ENCODE results near the gene CHST11. TPM values are rescaled to one million over a fixed set of nuclear protein-coding genes. Genes with fewer than 3 reads are reported as not detected.

The CHST11 gene
- total RNA-seq, 5 donors from 2014 or later (not counting 1 experiment from before 2014, with no cell fraction given), result 49.8 to 78.3 (median 63.7) TPM

DNA sequence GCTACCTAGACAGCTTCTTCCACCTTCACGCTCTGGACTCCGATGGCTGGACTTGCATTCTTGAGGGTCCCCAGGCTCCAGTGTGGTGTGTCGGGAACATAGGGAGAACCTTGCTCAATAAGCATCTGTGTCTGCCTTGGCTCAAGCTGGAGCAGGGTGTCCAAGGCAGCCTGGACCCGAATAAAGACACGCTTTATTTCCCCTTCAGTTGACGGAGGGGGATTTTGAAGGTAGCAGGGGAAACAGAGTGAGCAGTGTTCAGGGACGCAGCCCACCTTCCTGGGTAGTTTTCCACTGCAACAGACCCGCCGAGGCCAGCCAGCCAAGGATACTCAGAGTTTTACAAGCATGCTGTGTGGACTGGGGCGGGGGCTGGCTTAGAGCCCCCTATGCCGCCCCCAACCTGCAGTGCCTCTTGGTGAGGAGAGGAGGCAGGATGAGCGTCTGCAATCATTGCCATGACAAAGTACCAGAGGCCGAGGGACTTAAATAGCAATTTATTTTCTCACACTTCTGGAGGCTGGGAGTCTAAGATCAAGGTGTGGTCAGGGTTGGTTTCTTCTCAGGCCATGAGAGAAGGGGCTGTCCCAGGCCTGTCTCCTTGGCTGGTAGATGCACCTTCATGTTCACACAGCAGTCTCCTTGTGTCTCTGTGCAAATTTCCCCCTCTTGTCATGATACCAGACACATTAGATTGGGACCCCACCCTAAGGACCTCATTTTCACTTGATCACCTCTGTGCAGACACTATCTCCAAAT is 201.2 kb downstream of the CHST11 start:
- Mint-ChIP-seq H3K27me3 (no peaks in the 10 kb centered on the region), H3K4me1 (peaks cover 21 to 57% (median 46%) of the 10 kb centered on the region in 3 donors), H3K9me3 (no peaks in the 10 kb centered on the region), H3K4me3 (no peak overlapping the region), H3K27ac (no peak overlapping the region), H3K36me3 (peaks cover 12% of the 10 kb centered on the region)
- Histone ChIP-seq H3K27me3 (replicated peaks in 1 of 2; ENCODE audit: control insufficient read depth in 2 of 2, extremely low read depth in 1 of 2, insufficient read depth in 2 of 2, low read length in 1 of 2) (no peaks in the 10 kb centered on the region), H3K9me3 (no peaks in the 10 kb centered on the region), H3K36me3 (ENCODE audit: control insufficient read depth in 2 of 2, extremely low read depth in 1 of 2, insufficient read depth in 1 of 2, low read length in 1 of 2) (no peaks in the 10 kb centered on the region), H3K4me1 (ENCODE audit: control insufficient read depth in 1 of 2, extremely low read depth in 1 of 2, insufficient read depth in 2 of 2, low read length in 2 of 2) (peaks cover 0 to 7% of the 10 kb centered on the region in 2 experiments), H3K4me3 (ENCODE audit: control insufficient read depth in 1 of 2, extremely low read depth in 1 of 2, low read length in 1 of 2) (no peak overlapping the region), H3K27ac (ENCODE audit: low read length) (no peak overlapping the region)
- 96% methylated on average over 7 of the region's 13 CpGs for WGBS (ENCODE audit: insufficient coverage)
- POLR2A ChIA-PET, result interaction anchor here in 1 of 2 donors (0.6 kb wide), 1 partner anchor 26 kb away, joined by 5 read pairs; no protein-coding TSS in a partner anchor
- CTCF ChIA-PET, result no interaction called here
- DNase-seq (no peak), ATAC-seq (replicated peaks in 1 of 4) (no peak)

DNA sequence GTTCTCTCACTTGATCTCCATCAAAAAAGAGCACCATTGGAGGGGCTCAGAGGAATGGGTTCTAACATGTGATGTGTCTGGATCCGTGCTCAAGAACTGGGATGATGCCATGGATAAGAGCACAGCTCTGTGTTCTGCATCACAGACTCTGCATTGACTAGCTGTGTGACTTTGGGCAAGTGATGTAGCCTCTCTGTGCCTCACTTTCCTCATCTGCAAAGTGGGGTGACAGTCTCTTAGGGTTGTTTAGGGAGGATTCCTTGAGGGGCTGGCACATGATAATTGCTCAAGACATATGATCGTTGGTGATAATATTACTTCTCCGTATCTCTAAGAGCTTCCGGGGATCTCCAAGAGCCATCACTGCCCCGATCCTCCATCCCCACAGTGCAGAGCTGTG is 202.3 kb downstream of the CHST11 start:
- Mint-ChIP-seq H3K4me1 (peaks cover 9 to 51% (median 40%) of the 10 kb centered on the region in 3 donors), H3K27me3 (no peaks in the 10 kb centered on the region), H3K27ac (no peak overlapping the region), H3K9me3 (no peaks in the 10 kb centered on the region), H3K36me3 (peaks cover 12% of the 10 kb centered on the region), H3K4me3 (no peak overlapping the region)
- no peaks in the 10 kb centered on the region for H3K36me3 ChIP-seq (ENCODE audit: control insufficient read depth in 2 of 2, extremely low read depth in 1 of 2, insufficient read depth in 1 of 2, low read length in 1 of 2)
- no peak overlapping the region for H3K27ac ChIP-seq (ENCODE audit: low read length)
- peaks cover 0 to under 1% of the 10 kb centered on the region in 2 experiments for H3K4me1 ChIP-seq (ENCODE audit: control insufficient read depth in 1 of 2, extremely low read depth in 1 of 2, insufficient read depth in 2 of 2, low read length in 2 of 2)
- CTCF ChIA-PET, result no interaction called here
- ATAC-seq (replicated peaks in 1 of 4), result no peak
- no peaks in the 10 kb centered on the region for H3K27me3 ChIP-seq (replicated peaks in 1 of 2; ENCODE audit: control insufficient read depth in 2 of 2, extremely low read depth in 1 of 2, insufficient read depth in 2 of 2, low read length in 1 of 2)
- no peaks in the 10 kb centered on the region for H3K9me3 ChIP-seq
- H3K4me3 ChIP-seq (ENCODE audit: control insufficient read depth in 1 of 2, extremely low read depth in 1 of 2, low read length in 1 of 2), result no peak overlapping the region
- 80% methylated on average over 1 of the region's 5 CpGs for WGBS (ENCODE audit: insufficient coverage)
- POLR2A ChIA-PET, result no interaction called here
- DNase-seq, result no peak

- Mint-ChIP-seq H3K4me3 (no peak overlapping the region), H3K4me1 (peaks cover 7 to 45% (median 33%) of the 10 kb centered on the region in 3 donors), H3K27me3 (no peaks in the 10 kb centered on the region), H3K27ac (no peak overlapping the region), H3K9me3 (no peaks in the 10 kb centered on the region), H3K36me3 (peaks cover 10% of the 10 kb centered on the region)
- ChIA-PET POLR2A (interaction anchor here (0.7 to 1.0 kb wide), 2 partner anchors 26 to 620 kb away, joined by 3 read pairs; no protein-coding TSS in a partner anchor), CTCF (no interaction called here)
- WGBS (ENCODE audit: insufficient coverage), result no CpG with 5 or more reads among the region's 6 CpGs
- H3K4me1 ChIP-seq (ENCODE audit: control insufficient read depth in 1 of 2, extremely low read depth in 1 of 2, insufficient read depth in 2 of 2, low read length in 2 of 2), result no peaks in the 10 kb centered on the region
- ATAC-seq (replicated peaks in 1 of 4) (no peak), DNase-seq (no peak)
- H3K36me3 ChIP-seq (ENCODE audit: control insufficient read depth in 2 of 2, extremely low read depth in 1 of 2, insufficient read depth in 1 of 2, low read length in 1 of 2), result peaks cover 0 to 3% of the 10 kb centered on the region in 2 donors
- H3K9me3 ChIP-seq, result no peaks in the 10 kb centered on the region
- H3K27ac ChIP-seq (ENCODE audit: low read length), result no peak overlapping the region
- H3K27me3 ChIP-seq (replicated peaks in 1 of 2; ENCODE audit: control insufficient read depth in 2 of 2, extremely low read depth in 1 of 2, insufficient read depth in 2 of 2, low read length in 1 of 2), result no peaks in the 10 kb centered on the region
- H3K4me3 ChIP-seq (ENCODE audit: control insufficient read depth in 1 of 2, extremely low read depth in 1 of 2, low read length in 1 of 2), result no peak overlapping the region
Measured at GRCh38 chr12:104662203-104662602, 205.5 kb downstream of the CHST11 start.

- POLR2A ChIA-PET, result interaction anchor here (0.7 to 1.0 kb wide), 2 partner anchors 26 to 620 kb away, joined by 3 read pairs; no protein-coding TSS in a partner anchor
- Mint-ChIP-seq H3K27me3 (no peaks in the 10 kb centered on the region), H3K4me1 (peaks cover 7 to 46% (median 33%) of the 10 kb centered on the region in 3 donors), H3K4me3 (no peak overlapping the region), H3K27ac (no peak overlapping the region), H3K36me3 (peaks cover 8% of the 10 kb centered on the region), H3K9me3 (no peaks in the 10 kb centered on the region)
- no peaks in the 10 kb centered on the region for H3K27me3 ChIP-seq (replicated peaks in 1 of 2; ENCODE audit: control insufficient read depth in 2 of 2, extremely low read depth in 1 of 2, insufficient read depth in 2 of 2, low read length in 1 of 2)
- H3K27ac ChIP-seq (ENCODE audit: low read length), result no peak overlapping the region
- H3K9me3 ChIP-seq, result no peaks in the 10 kb centered on the region
- no peak overlapping the region for H3K4me3 ChIP-seq (ENCODE audit: control insufficient read depth in 1 of 2, extremely low read depth in 1 of 2, low read length in 1 of 2)
- DNase-seq (no peak), ATAC-seq (replicated peaks in 1 of 4) (no peak)
- peaks cover 0 to 2% of the 10 kb centered on the region in 2 experiments for H3K4me1 ChIP-seq (ENCODE audit: control insufficient read depth in 1 of 2, extremely low read depth in 1 of 2, insufficient read depth in 2 of 2, low read length in 2 of 2)
- WGBS (ENCODE audit: insufficient coverage), result 100% methylated on average over 1 of the region's 9 CpGs
- H3K36me3 ChIP-seq (ENCODE audit: control insufficient read depth in 2 of 2, extremely low read depth in 1 of 2, insufficient read depth in 1 of 2, low read length in 1 of 2), result peaks cover 0 to 6% of the 10 kb centered on the region in 2 donors
- CTCF ChIA-PET, result no interaction called here
Measured at GRCh38 chr12:104662908-104663307, 206.2 kb downstream of the CHST11 start.

- H3K36me3 Mint-ChIP-seq, result peaks cover 8% of the 10 kb centered on the region
- Histone ChIP-seq H3K27ac (ENCODE audit: low read length) (no peak overlapping the region), H3K27me3 (replicated peaks in 1 of 2; ENCODE audit: control insufficient read depth in 2 of 2, extremely low read depth in 1 of 2, insufficient read depth in 2 of 2, low read length in 1 of 2) (no peaks in the 10 kb centered on the region), H3K4me3 (ENCODE audit: control insufficient read depth in 1 of 2, extremely low read depth in 1 of 2, low read length in 1 of 2) (no peak overlapping the region), H3K36me3 (ENCODE audit: control insufficient read depth in 2 of 2, extremely low read depth in 1 of 2, insufficient read depth in 1 of 2, low read length in 1 of 2) (peaks cover 0 to 9% of the 10 kb centered on the region in 2 donors), H3K4me1 (ENCODE audit: control insufficient read depth in 1 of 2, extremely low read depth in 1 of 2, insufficient read depth in 2 of 2, low read length in 2 of 2) (peaks cover 0 to 17% of the 10 kb centered on the region in 2 experiments), H3K9me3 (no peaks in the 10 kb centered on the region)
- H3K4me3 Mint-ChIP-seq, result no peak overlapping the region
- no CpG with 5 or more reads among the region's 3 CpGs for WGBS (ENCODE audit: insufficient coverage)
- no peak overlapping the region for H3K27ac Mint-ChIP-seq
- ATAC-seq (replicated peaks in 1 of 4) (no peak), DNase-seq (no peak)
- POLR2A ChIA-PET, result interaction anchor here in 1 of 2 donors (0.5 kb wide), 1 partner anchor 99 kb away, joined by 15 read pairs; no protein-coding TSS in a partner anchor
- H3K27me3 Mint-ChIP-seq, result no peaks in the 10 kb centered on the region
- H3K9me3 Mint-ChIP-seq, result no peaks in the 10 kb centered on the region
- CTCF ChIA-PET, result no interaction called here
- H3K4me1 Mint-ChIP-seq, result peaks cover 11 to 51% (median 43%) of the 10 kb centered on the region in 3 donors
Measured at GRCh38 chr12:104664351-104664750, 207.6 kb downstream of the CHST11 start.

DNA sequence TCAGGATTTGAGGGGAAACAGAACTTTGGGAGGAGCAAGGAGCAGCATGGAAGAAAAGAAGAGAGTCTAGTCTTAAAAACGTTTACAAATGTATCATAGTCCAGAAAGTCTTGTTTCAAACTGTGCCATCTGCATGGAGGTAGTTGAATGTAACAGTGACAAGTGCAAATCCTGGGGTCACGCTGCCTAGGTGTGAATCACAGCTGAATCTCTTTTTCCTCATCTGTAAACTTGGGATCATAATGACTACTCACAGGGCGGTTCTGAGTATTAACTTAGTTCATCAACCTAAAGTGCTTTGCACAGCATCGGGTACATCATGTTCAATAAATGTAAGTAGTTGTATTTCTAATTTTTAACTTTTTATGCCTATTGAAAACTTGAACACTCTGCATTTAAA is 208.5 kb downstream of the CHST11 start:
- POLR2A ChIA-PET, result interaction anchor here in 1 of 2 donors (0.6 kb wide), 1 partner anchor 258 kb away, joined by 3 read pairs; no protein-coding TSS in a partner anchor

More for the DNA sequence above, 208.5 kb downstream of the CHST11 start:
- WGBS (ENCODE audit: insufficient coverage), result no CpG with 5 or more reads among the region's 4 CpGs
- DNase-seq, result no peak
- CTCF ChIA-PET, result no interaction called here
- H3K9me3 ChIP-seq, result no peaks in the 10 kb centered on the region
- H3K36me3 ChIP-seq (ENCODE audit: control insufficient read depth in 2 of 2, extremely low read depth in 1 of 2, insufficient read depth in 1 of 2, low read length in 1 of 2), result peaks cover 0 to 9% of the 10 kb centered on the region in 2 donors
- peaks cover 5% of the 10 kb centered on the region for H3K36me3 Mint-ChIP-seq
- no peak overlapping the region for H3K27ac ChIP-seq (ENCODE audit: low read length)
- no peaks in the 10 kb centered on the region for H3K27me3 ChIP-seq (replicated peaks in 1 of 2; ENCODE audit: control insufficient read depth in 2 of 2, extremely low read depth in 1 of 2, insufficient read depth in 2 of 2, low read length in 1 of 2)
- H3K27me3 Mint-ChIP-seq, result no peaks in the 10 kb centered on the region
- H3K4me3 Mint-ChIP-seq, result no peak overlapping the region
- peaks cover 17 to 55% (median 51%) of the 10 kb centered on the region in 3 donors for H3K4me1 Mint-ChIP-seq
- peaks cover 6 to 26% of the 10 kb centered on the region in 2 experiments for H3K4me1 ChIP-seq (ENCODE audit: control insufficient read depth in 1 of 2, extremely low read depth in 1 of 2, insufficient read depth in 2 of 2, low read length in 2 of 2)
- peak overlapping the region in 1 of 2 donors; percentile 18 for H3K27ac Mint-ChIP-seq
- H3K4me3 ChIP-seq (ENCODE audit: control insufficient read depth in 1 of 2, extremely low read depth in 1 of 2, low read length in 1 of 2), result no peak overlapping the region
- H3K9me3 Mint-ChIP-seq, result no peaks in the 10 kb centered on the region
- ATAC-seq (replicated peaks in 1 of 4), result no peak

All from T-cell (primary cell).